Non-pigmented ciliary epithelial cell (primary cell): ENCODE data around the gene ANKRD33B.
"Not testable (repeated sequence)": the region's sequence is repeated elsewhere in the genome, so short reads cannot be mapped to it uniquely, and the experiment has no call there.

ENCODE experiments used
- DNase-seq: peaks from one replicate; pipeline ENCODE4 v3.0.0-alpha.2; 2010; ENCODE audit warnings: low read depth

ANKRD33B gene

GRCh38 chr5:10637944-10638343 lies 74.1 kb downstream of the ANKRD33B start:
- DNase-seq, result no peak

DNA sequence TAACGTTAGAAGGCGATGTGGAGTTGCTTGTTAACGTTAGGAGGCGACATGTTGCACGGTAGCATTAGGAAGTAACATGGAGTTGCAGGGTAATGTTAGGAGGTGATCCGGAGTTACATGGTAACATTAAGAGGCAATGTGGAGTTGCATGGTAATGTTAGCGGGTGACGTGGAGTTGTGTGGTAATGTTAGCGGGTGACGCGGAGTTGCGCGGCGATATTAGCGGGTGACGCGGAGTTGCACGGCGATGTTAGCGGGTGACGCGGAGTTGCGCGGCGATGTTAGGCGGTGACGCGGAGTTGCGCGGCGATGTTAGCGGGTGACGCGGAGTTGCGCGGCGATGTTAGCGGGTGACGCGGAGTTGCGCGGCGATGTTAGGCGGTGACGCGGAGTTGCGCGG lies 74.9 kb downstream of the ANKRD33B start:
- not testable (repeated sequence) for DNase-seq

- DNase-seq, result no peak
These were observed 76.0 kb downstream of the ANKRD33B start for GRCh38 chr5:10639846-10640368.

DNA sequence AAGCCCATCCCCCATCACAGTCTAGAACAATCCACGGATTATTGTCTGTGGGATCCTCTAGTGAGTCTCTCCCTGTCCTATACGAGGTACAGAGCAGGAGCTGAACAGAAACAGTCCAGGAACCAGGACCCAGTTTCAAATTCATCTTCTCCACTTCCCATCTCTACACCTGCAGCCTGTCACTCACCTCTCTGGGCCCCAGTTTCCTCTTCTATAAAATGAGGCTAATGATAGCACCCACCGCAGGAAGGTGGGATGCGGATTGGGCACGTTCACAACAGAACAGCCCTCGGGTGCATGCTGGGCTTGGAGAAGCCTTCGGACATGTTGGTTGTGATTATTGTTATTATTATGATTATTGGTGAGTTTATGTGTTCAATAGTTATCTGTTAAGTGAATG lies 78.5 kb downstream of the ANKRD33B start:
- DNase-seq, result no peak

DNA sequence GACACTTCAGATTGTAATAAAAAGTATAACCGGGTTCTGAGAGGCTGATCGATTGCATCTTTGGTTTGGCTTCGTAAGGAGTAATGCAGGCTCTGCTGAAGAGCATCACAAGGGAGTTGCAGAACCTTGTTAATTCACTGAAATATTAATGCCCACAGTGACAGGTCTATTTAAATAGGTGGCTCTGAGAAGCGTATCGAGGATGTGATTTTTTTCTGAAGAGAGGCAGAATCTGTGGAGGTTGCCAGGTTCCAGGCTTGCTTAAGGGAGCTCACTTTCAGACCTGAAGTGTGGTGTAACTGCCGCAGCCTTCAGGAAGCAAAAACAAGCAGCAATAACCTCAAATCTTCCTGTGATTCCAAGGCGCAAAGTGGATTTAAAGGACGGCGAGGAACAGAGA lies 80.3 kb downstream of the ANKRD33B start:
- DNase-seq, result no peak

DNA sequence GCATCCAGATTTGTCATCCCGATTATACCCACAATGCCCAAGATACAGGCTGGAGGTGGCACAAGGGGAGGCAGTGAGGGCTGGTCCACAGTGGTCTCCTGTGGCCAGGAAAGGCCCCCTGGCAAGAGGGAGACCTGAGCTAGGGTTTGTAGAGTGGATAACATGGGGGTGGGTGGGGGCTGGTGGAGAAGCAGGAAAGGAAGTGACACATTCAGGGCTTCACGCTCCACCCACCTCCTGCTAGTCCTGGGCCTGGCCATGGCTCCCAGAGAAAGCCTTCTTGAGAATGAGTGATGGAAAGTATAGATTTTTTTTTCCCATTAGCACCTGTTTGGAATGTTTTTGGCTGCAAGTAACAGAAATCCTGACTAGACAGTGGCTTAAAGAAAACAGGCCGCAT lies 81.3 kb downstream of the ANKRD33B start:
- DNase-seq, result no peak

DNA sequence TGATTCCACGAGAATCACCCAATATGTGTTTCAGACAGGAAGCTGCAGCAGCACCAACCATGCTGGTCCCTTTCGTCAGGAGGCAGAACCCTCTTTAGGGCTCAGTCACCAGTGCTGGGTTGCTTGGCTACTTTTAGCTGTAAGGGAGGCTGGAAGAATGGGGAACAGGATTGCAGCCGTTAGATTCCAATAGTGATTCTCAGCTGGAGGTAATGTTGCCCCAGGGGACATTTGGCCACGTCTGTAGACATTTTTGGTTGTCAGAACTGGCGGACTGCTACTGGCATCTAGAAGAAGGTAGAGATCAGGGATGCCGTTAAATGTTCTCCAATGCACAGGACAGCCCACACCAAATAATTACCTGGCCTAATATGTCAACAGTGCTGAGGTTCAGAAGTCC lies 81.8 kb downstream of the ANKRD33B start:
- DNase-seq, result no peak

DNA sequence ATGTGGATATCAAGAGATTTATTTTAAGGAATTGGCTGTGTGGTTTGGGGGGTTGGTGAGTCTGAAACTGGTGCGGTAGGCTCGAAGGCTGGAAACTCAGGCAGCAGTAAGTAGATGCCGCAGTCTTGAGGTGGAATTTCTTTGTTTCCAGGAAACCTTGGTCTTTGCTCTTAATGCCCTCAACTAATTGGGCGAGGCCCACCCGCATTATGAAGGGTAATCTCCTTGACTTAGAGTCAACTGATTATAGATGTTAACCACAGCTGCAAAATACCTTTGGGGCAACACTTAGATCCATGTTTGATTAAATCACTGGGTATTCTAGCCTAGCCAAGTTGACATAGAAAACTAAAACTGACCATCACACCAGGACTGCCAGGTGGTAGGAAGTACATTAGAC lies 83.8 kb downstream of the ANKRD33B start:
- DNase-seq, result no peak

DNA sequence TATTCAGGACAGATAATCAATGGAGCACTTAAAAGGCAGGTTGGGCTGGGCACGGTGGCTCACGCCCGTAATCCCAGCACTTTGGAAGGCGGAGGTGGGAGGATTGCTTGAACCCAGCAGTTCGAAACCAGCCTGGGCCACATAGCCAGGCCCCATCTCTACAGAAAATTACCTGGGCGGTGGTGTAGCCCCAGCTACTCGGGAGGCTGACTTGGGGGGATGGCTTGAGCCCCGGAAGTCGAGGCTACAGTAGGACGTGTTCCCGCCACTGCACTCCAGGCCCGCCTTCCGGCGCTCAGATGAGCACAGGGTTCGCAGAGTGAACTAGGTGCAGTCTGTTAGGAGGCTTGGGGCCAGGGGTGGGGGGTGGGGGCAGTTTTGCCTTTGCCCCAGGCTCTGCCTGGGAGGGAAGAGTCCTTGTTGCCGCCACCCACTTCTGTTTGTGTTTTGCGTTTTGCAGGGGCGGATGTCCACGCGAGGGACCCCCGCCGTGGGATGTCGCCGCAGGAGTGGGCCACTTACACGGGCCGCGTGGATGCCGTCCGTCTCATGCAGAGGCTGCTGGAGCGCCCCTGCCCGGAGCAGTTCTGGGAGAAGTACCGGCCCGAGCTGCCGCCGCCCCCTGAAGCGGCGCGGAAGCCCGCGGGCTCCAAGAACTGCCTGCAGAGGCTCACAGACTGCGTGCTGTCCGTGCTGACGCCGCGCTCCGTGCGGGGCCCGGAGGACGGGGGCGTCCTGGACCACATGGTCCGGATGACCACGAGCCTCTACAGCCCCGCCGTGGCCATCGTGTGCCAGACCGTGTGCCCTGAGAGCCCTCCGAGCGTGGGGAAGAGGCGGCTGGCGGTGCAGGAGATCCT lies 85.2 kb downstream of the ANKRD33B start:
- DNase-seq, result no peak

DNA sequence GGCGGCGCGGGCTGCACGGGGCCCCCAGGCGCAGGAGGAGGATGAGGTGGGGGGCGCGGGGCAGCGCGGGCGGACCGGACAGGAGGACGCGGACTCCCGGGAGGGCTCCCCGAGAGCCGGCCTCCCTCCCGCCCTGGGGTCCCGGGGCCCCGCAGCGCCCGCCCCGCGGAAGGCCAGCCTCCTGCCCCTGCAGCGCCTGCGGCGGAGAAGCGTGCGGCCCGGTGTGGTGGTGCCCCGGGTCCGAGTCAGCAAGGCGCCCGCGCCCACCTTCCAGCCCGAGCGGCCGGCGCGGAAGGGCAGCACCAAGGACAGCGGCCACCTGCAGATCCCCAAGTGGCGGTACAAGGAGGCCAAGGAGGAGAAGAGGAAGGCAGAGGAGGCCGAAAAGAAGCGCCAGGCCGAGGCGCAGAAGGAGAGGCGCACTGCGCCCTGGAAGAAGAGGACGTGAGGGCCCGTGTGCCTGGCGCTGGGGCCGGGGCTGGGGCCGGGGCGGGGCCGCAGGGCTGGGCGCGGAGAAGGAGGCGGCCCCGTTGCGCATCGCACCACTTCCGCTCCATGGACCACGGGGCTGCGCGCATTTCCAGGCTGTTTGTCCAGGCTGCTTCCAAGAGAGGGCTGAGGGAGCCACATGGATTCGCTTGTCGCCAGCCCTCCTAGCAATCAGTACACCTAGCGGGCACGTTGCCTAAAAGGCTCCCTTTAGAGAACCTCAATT lies 86.0 kb downstream of the ANKRD33B start:
- DNase-seq, result no peak

GRCh38 chr5:10652151-10652550 lies 88.3 kb downstream of the ANKRD33B start:
- no peak for DNase-seq

- DNase-seq, result no peak
These were observed 88.7 kb downstream of the ANKRD33B start for GRCh38 chr5:10652606-10653005.

DNA sequence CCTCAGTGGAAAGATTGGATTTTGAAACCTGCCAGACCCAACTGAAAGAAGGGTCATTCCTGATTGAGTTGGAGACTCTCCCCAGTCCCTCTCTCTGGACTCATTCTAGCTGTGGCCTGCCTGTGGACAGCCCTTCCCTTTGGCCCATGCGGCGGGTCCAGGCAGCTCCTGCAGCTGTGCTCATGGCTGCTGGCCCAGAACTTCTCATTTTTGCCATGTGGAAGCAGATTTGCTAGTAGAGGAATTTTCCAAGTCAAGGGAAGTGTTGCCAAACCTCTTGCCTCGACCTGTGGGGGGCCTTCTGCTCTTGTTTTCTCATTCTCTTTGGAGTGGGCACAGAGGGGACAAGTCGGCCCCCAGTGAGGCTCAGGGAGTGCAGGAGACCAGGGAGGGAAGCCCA lies 89.2 kb downstream of the ANKRD33B start:
- no peak for DNase-seq

GRCh38 chr5:10653751-10654400 lies 90.0 kb downstream of the ANKRD33B start:
- DNase-seq, result no peak

- DNase-seq, result no peak
These were observed 90.7 kb downstream of the ANKRD33B start for GRCh38 chr5:10654566-10654965.

- no peak for DNase-seq
These were observed 91.5 kb downstream of the ANKRD33B start for GRCh38 chr5:10655161-10655971.

DNA sequence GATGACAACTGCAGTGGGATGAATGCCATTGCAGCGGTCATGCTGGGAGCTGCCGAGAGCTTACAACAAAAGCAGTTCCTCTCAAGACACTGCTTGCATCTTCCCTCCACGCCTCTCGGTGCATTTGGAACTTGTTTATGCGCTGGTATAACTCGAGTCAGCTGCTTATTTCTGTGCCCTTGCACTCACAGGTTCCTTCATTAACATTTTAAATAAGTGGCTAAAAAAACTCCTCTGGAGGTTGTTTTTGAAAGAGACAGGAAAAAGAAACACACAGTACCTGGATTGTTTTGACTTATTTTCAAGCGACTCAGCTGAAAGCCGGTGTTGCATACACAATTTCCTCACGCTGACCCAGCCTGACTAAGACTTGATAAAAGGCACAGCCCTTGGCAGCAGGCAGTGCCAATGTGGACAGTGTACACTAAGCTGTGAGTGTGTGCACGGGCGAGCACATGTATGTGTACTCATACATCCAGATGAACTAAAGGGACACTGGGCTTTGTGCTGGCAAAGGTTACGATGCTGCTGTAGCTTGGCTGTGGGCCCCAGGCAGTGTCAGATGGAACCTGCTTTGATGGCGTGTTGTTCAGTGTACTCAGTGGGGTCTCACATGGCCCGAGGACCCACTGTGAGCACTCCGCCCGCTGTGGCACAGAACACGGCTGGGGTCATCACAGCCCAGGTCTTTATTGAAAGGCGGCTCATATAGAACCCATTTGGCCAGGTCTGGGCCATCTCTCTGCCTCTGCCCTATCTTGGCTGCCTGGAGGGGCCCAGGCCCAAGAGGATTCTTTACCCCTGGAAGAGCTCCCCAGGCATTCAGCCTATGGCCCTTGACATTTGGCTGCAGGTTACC lies 92.3 kb downstream of the ANKRD33B start:
- no peak for DNase-seq

DNA sequence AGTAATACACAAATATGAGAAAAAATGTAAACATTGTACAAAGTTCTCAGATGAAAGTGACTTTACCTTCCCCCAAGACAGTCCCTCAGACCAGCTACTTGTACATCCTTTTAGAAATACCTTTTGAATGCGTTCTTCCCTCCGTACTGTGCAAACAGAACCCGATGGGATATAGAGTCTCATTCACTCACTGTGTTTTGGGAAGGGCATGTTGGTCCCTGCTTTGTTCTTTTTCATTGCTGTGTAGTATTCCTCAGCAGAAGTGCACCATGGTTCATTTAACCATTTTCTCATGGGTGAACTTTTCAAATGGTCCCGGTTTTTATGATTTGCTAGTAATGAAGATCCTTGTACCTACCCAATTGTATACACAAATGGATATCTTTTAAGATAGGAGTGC lies 94.4 kb downstream of the ANKRD33B start:
- DNase-seq, result no peak

GRCh38 chr5:10660135-10660534 lies 96.3 kb downstream of the ANKRD33B start:
- no peak for DNase-seq

DNA sequence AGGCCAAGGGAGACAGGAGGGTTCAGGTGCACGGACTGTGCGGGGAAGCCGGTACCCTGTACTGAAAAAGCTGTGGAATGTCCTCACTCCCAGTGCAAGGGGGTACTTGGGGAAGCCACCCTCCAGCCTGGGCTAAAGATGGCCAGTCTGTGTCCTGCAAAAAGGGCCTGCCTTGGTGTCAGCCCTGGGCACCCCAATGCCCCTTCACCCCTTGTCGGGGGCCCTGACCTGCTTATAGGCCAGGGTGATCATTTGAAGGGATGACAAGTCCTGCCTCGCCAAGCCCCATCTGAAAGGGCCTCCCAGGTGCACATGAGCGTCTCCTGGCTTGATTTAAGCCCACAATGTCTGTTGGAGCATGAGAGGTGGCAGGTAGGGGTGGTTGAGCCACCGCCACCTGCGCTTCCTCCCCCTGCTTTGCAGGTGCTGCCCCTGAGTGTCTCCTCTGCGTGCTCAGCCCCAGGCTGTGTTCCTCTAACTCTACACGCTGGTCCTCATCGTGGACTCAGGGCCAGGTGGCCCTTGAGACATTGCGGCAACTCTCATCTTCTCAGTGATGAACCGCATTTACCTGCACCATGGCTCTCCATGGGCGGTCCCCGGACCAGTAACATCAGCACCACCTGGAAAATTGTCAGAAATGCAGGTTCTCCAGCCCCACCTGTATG lies 97.0 kb downstream of the ANKRD33B start:
- no peak for DNase-seq
